ENCODE results near the gene GNAQ.

Gene GNAQ

GRCh38 chr9:78031893-78032729 is 500 bp upstream of the GNAQ start:
- peak; percentile 24 to 54 for DNase-seq (ENCODE audit: low read depth in 2 of 2, low spot score in 1 of 2)

DNA sequence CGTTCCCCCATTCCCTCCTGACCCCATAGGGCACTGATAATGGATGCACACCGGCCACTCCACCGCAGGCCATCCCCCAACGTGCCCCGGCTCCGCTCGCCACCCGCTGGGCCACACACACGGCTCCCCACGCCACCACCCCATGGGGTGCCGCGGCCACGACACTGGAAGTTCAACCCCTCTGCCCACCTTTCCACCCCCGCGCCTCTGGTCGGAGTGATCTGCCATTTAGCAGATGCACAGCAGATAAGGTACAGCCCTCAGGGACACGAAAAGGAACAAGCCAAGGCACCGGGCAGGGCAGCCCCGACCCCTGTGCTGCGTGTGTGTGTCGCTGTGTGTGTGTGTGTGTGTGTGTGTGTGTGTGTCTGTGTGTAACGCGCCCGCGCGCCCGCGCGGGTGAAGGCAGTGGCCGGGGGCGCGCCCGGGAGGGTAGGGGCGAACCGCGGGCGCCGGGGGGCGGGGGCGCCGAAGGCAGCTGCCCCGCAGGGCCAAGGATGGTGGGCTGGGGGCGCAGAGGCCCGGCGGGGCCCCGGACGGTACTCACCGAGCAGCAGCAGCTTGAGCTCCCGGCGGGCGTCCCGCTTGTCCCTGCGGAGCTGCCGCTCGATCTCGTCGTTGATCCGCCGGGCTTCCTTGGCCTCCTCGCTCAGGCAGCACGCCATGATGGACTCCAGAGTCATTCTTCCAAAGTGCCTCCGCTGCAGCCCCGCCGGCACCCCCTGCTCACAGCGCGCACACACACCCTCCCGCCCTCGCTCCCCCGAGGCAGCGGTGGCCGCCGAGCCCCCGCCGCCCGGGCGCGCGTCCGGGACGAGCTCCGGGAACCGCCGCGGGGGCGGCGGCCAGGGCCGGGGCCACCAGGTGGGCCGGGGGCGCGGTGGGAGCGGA is 813 bp downstream of the GNAQ start:
- DNase-seq (ENCODE audit: low read depth in 2 of 2, low spot score in 1 of 2), result peak in 1 of 2 donors; percentile 29

- no peak for DNase-seq (ENCODE audit: low read depth in 2 of 2, low spot score in 1 of 2)
These were observed 1.4 kb downstream of the GNAQ start for GRCh38 chr9:78030296-78030552.

DNA sequence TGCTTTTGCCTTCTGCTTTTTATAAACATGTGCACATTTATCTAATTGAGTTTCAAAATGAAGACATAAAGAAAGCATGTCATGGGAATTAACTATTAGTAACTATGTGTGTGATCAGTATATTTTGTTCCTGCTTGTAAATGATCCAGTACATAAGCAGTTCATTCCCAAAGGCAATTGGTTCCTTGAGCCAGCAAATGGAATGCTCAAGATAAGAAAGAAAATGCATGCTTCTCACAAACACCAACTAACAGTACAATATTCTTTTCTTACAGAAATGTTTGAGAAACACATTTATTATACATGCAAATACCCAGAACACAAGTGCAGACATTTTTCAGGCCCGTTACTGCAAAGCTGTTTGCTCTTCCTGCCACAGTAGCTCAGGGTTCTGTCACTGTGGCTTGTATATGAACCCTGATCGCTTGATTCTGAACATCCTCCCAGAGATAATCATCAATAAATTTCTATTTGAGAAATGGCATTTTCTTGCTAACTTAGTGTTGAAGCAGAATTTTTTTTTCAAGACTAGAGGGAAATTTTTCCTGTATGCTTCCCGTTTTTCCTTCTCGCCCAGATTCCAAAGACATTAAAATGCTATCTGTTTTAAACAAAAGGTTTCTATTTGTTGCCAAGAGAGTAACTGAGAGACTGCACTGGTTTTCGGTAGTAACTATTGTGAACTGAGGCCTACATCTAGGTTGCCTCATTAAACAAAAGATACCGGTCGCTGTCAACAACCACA is 1.9 kb downstream of the GNAQ start:
- DNase-seq (ENCODE audit: low read depth in 2 of 2, low spot score in 1 of 2), result no peak

- no peak for DNase-seq (ENCODE audit: low read depth in 2 of 2, low spot score in 1 of 2)
These were observed 2.7 kb downstream of the GNAQ start for GRCh38 chr9:78028926-78029325.

DNA sequence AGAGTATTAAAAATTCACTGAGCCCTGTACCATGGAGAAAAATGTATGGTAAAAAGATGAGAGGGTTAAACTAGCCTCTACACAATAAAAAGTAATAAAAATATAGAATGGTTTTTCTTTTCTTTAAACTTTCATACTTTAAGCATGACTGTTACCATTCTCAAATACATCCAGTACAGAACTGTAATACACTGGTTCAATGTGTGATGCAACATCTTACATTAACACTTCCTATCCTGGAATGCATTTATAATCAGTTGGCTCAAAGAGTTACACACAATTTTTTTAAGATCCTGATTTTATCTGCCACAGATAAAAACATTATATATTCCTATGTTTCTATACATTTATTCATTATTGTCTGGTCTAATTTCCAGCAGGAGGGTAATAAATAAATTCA is 4.7 kb downstream of the GNAQ start:
- DNase-seq (ENCODE audit: low read depth in 2 of 2, low spot score in 1 of 2), result no peak

- DNase-seq (ENCODE audit: low read depth in 2 of 2, low spot score in 1 of 2), result no peak
These were observed 5.2 kb downstream of the GNAQ start for GRCh38 chr9:78026416-78026815.

DNA sequence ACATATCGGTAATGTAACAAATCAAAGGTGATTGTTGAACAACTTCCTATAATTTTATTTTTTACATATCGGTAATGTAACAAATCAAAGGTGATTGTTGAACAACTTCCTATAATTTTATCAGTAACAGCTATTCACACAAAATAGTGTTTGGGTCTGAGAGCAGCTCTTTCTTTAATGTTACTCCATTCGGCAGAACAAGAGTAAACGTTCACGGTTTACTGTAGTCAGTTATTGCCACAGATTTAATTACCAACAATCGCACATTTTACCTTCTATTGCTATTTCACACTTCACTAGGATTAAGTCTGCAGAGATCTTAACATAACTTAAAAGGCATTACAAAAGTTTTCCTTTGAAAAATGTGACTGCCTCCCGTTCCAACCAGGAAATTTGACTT is 6.4 kb downstream of the GNAQ start:
- no peak for DNase-seq (ENCODE audit: low read depth in 2 of 2, low spot score in 1 of 2)

DNA sequence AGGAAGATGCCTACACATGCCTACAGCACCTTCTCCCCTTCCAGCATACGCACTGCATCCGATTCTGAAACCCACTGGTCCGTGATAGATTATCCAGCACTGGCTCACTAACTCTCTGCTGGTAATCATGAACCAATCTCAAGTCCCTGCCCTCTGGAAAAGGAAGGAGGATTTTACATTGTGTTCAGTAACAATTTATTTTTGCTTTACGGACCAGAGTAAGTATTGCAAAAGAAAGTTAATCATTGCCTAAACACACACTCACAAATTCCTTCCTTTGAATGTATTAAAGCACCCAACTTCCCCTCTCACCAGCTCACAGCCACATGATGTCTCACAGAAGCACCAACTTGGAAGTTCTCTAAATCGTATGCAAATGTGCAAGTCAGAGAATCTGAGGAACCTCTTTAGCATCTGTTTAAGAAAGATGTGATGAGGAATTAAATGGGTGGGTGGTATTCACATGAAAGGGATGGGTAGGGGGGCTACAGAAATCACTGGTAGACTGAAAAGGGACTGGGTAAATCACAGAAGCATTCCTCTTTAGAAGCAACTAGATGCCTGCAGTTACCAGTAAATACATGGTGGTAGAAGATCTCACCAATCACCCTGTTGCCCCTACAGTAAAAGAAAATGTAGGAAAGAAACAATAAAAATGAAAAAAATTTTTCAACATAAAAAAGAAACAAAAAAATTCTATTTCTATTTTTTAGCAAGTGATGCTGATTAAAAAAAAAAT is 8.4 kb downstream of the GNAQ start:
- no peak for DNase-seq (ENCODE audit: low read depth in 2 of 2, low spot score in 1 of 2)

DNA sequence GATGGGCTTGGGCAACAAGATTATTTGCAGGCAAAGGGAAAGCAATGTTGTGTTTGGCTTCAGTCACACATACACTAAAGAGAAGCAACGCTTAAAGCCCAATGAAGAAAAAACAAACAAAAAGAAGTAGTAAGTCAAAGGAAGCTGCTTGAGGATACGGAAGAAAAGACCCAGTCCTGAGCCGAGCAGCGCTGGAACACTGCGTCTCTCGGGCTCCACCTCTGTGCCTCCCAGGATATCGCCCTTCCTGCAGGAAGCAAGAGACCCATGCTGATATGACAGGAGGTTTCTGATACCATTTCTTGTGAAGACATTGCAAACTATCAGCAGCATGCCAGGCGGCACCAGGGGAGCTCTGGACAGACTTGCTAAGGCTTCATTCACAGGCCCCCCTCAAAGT is 9.9 kb downstream of the GNAQ start:
- DNase-seq (ENCODE audit: low read depth in 2 of 2, low spot score in 1 of 2), result no peak

DNA sequence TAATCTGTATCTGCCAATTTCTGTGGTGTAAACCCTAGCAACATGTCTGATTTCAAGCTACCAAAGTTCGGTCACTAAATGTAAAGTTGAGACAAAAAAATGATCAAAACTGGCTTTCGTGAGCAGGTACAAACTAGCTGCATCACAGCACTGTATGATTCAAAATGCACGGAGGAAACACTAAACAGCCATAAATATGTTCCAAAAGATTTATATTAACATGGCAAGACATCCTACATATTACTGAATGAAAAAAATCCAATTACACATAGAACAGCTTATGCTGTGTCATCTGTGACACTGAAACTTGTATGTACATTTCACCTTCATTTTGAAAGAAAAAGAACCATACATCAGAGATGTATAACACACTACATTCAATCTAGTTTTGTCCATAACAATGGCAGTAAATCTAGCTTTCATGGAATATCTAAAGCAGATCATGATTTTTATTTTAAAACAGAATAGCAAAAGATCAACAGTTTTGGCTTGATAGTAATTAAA is 14.4 kb downstream of the GNAQ start:
- DNase-seq (ENCODE audit: low read depth in 2 of 2, low spot score in 1 of 2), result no peak

DNA sequence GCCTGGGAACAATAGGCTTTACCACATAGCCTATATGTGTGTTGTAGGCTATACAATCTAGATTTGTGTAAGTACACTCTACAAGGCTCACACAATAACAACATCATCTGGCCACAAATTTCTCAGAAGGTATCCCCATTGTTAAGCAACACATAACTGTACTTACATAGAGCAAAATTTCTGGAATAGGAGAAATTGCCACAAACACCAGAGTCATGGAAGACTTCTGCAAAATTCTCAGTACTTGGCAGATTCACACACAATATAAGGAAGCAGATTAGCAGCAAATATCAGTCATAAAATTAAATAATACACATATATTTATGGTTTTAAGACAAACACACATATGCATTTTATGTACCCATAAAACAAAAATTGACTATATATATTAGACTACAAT is 16.4 kb downstream of the GNAQ start:
- no peak for DNase-seq (ENCODE audit: low read depth in 2 of 2, low spot score in 1 of 2)

GRCh38 chr9:78014776-78015175 is 16.8 kb downstream of the GNAQ start:
- DNase-seq (ENCODE audit: low read depth in 2 of 2, low spot score in 1 of 2), result no peak

- DNase-seq (ENCODE audit: low read depth in 2 of 2, low spot score in 1 of 2), result no peak
These were observed 17.7 kb downstream of the GNAQ start for GRCh38 chr9:78013934-78014333.

GRCh38 chr9:78011049-78011448 is 20.6 kb downstream of the GNAQ start:
- no peak for DNase-seq (ENCODE audit: low read depth in 2 of 2, low spot score in 1 of 2)

DNA sequence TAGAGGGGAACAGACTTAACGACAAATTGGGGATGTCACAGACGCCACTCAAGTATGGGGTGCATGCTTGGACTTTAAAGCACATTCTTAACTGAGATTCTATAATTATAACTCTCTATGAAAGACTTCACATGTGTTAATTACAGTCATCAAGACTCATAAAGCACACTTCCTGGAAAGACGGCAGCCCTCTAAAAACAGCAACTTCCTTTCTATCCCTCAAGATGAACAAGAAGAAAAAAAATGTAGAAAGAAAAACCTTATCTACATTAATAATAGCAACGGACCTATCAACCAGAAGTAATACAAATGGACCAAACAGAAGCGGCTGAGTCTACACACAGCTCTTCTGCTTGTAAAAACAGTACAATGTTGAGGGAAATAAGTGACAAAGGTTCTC is 21.2 kb downstream of the GNAQ start:
- no peak for DNase-seq (ENCODE audit: low read depth in 2 of 2, low spot score in 1 of 2)

DNA sequence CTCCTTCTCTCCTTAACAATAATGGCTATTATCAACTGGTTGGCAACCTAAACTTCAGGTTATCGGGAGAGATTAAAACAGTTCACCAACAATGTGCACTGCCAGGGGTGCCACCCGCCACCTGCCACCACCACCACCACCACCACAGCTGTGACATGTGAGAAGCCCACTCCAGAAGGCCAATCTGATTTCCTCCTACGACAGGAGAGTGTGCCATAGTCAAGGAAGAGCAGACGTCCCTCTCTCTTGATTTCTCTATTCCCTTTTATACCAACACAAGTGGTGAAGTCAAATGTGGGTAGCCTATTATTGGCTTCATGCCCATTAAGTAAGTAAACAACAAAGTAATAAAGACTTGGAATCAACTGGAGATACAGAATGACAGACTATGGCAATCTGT is 22.4 kb downstream of the GNAQ start:
- DNase-seq (ENCODE audit: low read depth in 2 of 2, low spot score in 1 of 2), result no peak

DNA sequence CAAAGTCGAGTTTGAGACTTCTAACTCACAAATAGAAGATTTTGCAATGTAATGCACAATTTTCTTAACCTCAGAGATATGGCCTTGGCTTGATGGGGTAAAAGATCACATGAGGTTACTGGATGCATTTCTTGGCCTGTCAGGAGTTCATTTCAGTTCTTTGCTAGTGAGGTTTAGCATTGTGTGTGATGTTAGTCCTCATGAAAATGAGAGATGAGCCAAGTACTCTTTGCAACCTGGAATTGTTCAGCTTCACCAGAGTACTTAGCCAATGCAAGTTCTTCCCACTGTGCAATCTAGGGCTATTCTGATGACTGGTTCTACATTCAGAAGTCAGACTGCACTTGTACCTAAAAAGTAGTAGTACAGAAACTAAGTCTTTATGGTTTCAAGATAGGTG is 24.9 kb downstream of the GNAQ start:
- DNase-seq (ENCODE audit: low read depth in 2 of 2, low spot score in 1 of 2), result no peak

DNA sequence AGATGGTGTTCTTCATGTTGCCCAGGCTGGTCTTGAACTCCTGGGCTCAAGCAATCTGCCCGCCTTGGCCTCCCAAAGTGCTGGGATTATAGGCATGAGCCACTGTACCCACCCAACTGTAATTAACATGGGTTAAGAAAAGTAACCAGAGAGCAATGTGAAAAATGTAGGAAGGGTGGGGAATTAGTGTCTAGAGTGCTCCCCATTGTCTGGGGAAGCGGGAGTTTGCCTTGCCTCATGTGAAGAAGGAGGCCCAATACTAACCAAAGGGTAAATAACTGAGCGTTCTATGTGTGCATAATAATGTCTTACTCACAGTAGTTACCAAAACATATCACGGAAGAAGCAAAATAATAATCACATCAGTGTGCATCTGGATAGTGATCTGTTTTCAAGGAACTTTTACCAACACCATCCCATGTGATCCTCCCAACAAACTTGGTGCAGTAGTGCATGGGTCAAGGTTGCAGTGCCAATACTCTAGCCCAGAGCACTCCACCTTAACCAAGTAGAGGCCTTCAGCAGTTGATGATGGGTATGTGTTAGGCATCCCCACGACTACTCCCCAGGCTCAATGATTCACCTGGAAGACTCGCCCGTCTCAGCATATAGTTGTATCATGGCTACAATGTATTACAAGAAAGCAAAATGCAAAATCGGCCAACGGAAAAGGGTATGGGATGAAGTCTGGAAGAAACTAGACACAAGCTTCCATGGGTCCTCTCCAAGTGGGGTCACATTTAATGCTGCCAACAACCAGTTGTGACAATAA is 26.2 kb downstream of the GNAQ start:
- no peak for DNase-seq (ENCODE audit: low read depth in 2 of 2, low spot score in 1 of 2)

DNA sequence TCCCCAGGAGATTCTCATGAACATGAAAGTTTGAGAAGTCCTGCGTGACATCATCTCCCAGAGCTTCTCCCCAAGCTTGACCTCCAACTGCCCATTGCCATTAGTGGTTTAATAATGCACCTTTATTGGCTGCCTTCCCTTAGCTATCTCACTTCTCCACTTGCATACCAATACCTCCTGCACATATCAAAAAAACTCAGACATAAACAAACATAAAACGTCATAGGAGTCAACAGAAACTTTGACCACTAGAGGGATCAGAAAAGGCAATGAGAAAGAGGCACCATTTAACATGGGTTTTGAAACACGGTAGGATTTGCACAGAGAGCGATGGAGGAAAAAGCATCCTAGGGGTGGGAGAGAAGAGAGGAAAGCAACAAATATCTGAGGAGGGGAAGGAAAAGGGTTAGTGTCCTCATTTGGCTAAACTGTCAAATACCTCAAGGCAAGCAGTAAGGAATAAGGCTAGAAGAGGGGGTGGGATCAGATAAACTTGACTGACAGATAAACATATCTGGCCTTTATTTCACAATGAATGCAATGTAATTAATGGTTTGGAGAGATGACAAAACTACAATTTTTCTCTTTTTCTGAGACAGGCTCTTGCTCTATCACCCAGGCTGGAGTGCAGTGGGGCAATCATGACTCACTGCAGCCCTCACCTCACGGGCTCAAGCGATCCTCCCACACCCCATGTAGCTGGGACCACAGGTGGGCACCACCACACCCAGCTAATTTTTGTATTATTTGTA is 27.0 kb downstream of the GNAQ start:
- no peak for DNase-seq (ENCODE audit: low read depth in 2 of 2, low spot score in 1 of 2)
